Neuron (in vitro differentiated cells): Measurements from ENCODE around the gene TMEM62.

Source experiments
- H2AFZ ChIP-seq: one replicate; pipeline ENCODE4 v1.6.1; 2013; ENCODE audit warnings: low read depth, mild to moderate bottlenecking, inconsistent platforms, low read length, moderate library complexity
- H3K27me3 ChIP-seq: one replicate; pipeline ENCODE4 v1.6.1; 2013; ENCODE audit warnings: low read length; ENCODE audit not compliant: insufficient read depth
- H3K36me3 ChIP-seq: one replicate; pipeline ENCODE4 v1.6.1; 2013; ENCODE audit warnings: low read length; ENCODE audit not compliant: insufficient read depth
- H3K4me1 ChIP-seq: one replicate; pipeline ENCODE4 v1.6.1; 2013; ENCODE audit warnings: low read length; ENCODE audit not compliant: insufficient read depth
- H3K4me3 ChIP-seq: 2 replicates; pipeline ENCODE4 v1.5.1; 2013; ENCODE audit warnings: mild to moderate bottlenecking, low read length, moderate library complexity
- H3K9me3 ChIP-seq: one replicate; pipeline ENCODE4 v1.6.1; 2013; ENCODE audit warnings: low read length

TMEM62 gene

DNA sequence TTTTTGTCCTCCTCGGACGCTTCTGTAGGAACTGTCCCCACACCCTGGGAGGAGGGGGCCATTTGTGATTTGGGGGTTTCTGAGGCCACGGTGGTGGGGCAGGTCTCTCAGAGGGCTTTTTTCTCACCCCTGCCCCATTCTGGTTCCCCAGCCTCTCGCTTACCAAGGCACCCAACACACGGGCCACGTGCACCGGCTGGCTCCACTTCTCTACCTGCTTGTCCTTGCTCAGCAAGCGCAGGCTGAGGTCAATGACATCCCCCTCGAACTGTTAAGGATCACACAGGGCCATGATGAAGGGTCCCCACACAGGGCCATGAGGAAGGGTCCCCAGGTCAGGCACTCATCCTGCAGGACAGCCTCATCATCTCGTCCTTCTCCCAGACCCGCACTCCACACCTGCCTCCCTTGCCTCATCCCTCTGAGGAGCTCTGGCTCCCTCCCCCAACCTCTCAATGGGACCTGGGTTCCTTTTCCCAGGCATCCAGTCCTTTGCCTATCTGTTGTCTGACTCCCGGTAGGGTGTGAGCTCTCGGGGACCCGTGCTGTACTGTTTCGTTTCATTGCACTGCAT, 76.9 kb downstream of the TMEM62 start:
- Histone ChIP-seq H3K36me3 (no peaks in the 10 kb centered on the region), H3K4me3 (no peak overlapping the region), H3K4me1 (no peaks in the 10 kb centered on the region), H3K27me3 (peaks cover 20% of the 10 kb centered on the region), H3K9me3 (no peaks in the 10 kb centered on the region), H2AFZ (no peak overlapping the region)

DNA sequence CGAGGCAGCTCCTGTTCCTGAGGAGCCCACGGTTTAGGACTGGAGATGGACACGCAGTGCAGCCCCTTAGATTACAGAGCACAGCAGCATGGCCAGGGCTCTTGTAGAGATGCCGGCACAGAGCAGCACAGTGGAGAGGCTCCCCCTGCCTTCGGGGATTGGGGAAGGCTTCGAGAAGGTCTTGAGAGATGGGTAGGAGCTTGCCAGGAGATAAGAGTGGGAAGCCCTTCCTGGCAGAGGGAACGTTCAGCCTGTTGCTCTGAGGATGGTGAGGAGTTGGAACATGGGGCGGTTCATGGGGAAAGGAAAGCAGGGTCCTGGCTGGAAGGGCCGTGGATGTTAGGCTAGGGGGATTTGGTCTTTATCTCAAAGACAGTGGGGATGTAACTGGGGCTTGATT, 77.4 kb downstream of the TMEM62 start:
- no peaks in the 10 kb centered on the region for H3K36me3 ChIP-seq
- H3K4me3 ChIP-seq: no peak overlapping the region
- no peaks in the 10 kb centered on the region for H3K9me3 ChIP-seq
- H3K4me1 ChIP-seq: no peaks in the 10 kb centered on the region
- H2AFZ ChIP-seq: no peak overlapping the region
- peaks cover 20% of the 10 kb centered on the region for H3K27me3 ChIP-seq

DNA sequence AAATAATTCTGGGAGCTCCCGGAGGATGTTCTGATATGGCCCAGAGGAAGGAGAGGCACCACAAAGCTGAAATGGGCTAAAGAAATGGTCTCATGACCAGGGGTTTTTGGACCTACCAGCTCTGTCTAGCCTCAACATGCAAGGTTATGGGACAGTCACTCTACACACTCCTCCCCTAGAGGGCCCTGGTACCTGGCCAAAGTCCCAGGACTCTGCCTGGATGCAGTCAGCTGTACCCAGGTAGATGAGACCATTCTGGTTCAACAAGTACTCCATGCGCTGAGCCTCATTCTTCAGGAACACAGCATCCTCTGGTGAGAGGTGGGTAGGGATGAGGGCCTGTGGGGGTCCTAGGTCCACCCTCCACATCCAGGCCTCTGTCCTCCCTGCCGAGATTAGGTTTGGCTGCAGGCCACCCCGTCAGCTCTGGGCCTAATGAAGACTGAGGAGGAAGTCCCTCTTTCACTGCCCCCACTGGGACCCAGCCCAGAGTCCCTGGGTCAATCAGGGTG, 77.9 kb downstream of the TMEM62 start:
- peaks cover 20% of the 10 kb centered on the region for H3K27me3 ChIP-seq
- no peaks in the 10 kb centered on the region for H3K4me1 ChIP-seq
- H3K9me3 ChIP-seq: no peaks in the 10 kb centered on the region
- no peaks in the 10 kb centered on the region for H3K36me3 ChIP-seq
- H2AFZ ChIP-seq: no peak overlapping the region
- no peak overlapping the region for H3K4me3 ChIP-seq

GRCh38 chr15:43212299-43212698, 78.9 kb downstream of the TMEM62 start:
- Histone ChIP-seq H3K9me3 (no peaks in the 10 kb centered on the region), H3K36me3 (no peaks in the 10 kb centered on the region), H3K27me3 (peaks cover 20% of the 10 kb centered on the region), H3K4me1 (no peaks in the 10 kb centered on the region), H2AFZ (no peak overlapping the region), H3K4me3 (no peak overlapping the region)

GRCh38 chr15:43212951-43213350, 79.6 kb downstream of the TMEM62 start:
- Histone ChIP-seq H3K4me1 (no peaks in the 10 kb centered on the region), H3K9me3 (no peaks in the 10 kb centered on the region), H3K36me3 (no peaks in the 10 kb centered on the region), H2AFZ (no peak overlapping the region), H3K27me3 (peaks cover 20% of the 10 kb centered on the region), H3K4me3 (no peak overlapping the region)

DNA sequence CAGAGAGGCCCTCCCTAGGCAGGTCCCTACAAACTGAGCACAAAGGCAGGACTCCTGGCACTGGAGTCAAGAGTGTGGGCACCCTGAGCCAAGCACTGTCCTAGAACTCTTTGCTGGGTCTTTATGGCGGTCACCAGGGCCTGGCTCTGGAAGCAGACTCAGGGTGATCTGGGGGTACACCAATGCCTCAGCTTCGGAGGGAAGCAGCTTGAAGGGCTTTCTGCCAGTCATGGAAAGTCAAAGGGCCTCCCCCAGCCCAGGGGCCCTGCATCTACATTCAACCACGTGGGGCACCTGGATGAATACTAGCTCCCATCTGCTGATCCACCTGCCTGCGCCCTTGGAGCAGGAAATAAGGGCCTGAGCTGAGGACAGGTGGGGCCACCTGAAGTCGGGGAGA, 80.1 kb downstream of the TMEM62 start:
- Histone ChIP-seq H3K4me3 (no peak overlapping the region), H3K27me3 (peaks cover 16% of the 10 kb centered on the region), H3K9me3 (no peaks in the 10 kb centered on the region), H2AFZ (no peak overlapping the region), H3K4me1 (no peaks in the 10 kb centered on the region), H3K36me3 (no peaks in the 10 kb centered on the region)

DNA sequence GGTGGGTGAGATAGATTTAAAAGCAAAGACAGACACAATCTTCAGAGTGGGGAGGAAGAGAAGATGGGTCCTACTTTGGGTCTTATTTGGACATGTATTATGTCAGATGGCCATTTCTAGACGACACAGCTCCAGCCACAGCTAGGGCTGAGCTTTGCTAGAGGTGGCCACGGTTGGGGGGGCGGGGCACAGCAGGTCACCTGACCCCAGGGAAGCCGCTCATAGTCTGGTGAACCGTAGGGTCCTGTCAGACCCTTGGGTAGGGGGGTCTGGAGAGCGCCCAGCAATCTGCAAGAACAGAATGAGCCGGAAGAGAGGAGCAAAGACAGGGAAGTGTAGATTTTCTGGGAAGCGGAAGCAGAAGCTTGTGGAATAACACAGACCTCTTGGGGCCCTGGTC, 80.8 kb downstream of the TMEM62 start:
- Histone ChIP-seq H3K36me3 (no peaks in the 10 kb centered on the region), H3K4me1 (peaks cover 5% of the 10 kb centered on the region), H3K9me3 (no peaks in the 10 kb centered on the region), H3K27me3 (peaks cover 10% of the 10 kb centered on the region), H2AFZ (no peak overlapping the region), H3K4me3 (no peak overlapping the region)

GRCh38 chr15:43214592-43215295, 81.4 kb downstream of the TMEM62 start:
- Histone ChIP-seq H2AFZ (no peak overlapping the region), H3K9me3 (no peaks in the 10 kb centered on the region), H3K27me3 (peaks cover 5% of the 10 kb centered on the region), H3K36me3 (no peaks in the 10 kb centered on the region), H3K4me1 (peaks cover 5% of the 10 kb centered on the region), H3K4me3 (no peak overlapping the region)

GRCh38 chr15:43215961-43216360, 82.6 kb downstream of the TMEM62 start:
- Histone ChIP-seq H3K9me3 (no peaks in the 10 kb centered on the region), H3K4me3 (no peak overlapping the region), H3K4me1 (peaks cover 5% of the 10 kb centered on the region), H2AFZ (no peak overlapping the region), H3K36me3 (no peaks in the 10 kb centered on the region), H3K27me3 (no peaks in the 10 kb centered on the region)

- Histone ChIP-seq H3K27me3 (peaks cover 2% of the 10 kb centered on the region), H3K4me3 (no peak overlapping the region), H3K9me3 (no peaks in the 10 kb centered on the region), H2AFZ (no peak overlapping the region), H3K36me3 (no peaks in the 10 kb centered on the region), H3K4me1 (peaks cover 5% of the 10 kb centered on the region)
These were observed 85.7 kb downstream of the TMEM62 start for GRCh38 chr15:43218908-43219706.

DNA sequence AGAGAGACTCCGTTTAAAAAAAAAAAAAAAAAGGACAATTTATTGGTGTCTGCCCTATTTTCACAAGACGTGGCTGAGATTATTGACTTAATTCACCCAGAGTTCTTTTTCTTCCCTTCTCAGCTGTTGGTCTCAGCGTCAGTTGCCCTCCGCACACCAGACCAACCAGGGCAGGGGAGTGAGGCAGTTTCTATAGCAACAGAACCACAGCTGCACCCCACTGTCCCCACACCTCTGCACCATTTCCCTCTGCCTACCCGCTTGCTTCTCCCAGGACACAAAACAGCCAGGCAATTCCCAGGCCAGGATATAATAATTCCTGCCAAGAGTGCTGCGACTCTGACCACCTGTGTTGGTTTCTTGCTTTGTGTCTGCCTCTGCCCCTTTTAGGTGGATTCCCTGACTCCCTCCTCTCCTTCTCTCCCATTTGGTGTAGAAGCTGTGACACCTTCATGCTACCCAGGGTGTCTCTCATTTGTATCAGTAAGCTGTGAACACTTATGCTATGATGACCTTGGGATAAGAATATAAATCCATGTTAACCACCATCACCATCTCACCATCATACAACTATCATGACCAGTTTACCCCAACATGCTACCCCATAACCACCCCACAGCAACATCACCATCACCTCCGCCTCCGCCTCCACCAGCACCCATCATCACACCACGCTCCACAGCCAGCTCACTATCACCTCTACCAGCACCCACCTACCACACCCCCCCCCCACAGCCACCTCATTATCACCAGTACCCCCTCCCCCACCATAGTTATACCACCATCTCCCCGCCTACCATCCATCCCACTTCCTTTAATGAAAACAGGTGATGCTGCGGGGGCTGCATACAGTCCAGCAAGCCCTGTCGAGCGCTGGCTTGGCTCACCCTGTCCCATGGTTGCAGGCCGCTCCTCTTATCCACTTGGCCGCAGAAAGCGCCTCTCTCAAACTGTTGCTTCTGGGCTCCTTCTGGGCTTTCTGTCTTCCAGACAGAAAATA, 86.8 kb downstream of the TMEM62 start:
- Histone ChIP-seq H3K4me3 (no peak overlapping the region), H3K36me3 (no peaks in the 10 kb centered on the region), H3K27me3 (peaks cover 2% of the 10 kb centered on the region), H3K4me1 (peaks cover 5% of the 10 kb centered on the region), H3K9me3 (no peaks in the 10 kb centered on the region), H2AFZ (no peak overlapping the region)

- Histone ChIP-seq H3K4me3 (no peak within 1 kb of the TSS), H2AFZ (no peak within 1 kb of the TSS), H3K27me3 (peaks cover 2% of the 10 kb centered on the region)
These were observed 87.6 kb downstream of the TMEM62 start, which contains the start of gene EPB42 for GRCh38 chr15:43220991-43221403. Gene EPB42 (minus strand): TSS chr15:43221018. CDS start chr15:43220825, 193 bp downstream.

More at GRCh38 chr15:43220991-43221403, 87.6 kb downstream of the TMEM62 start, which contains the start of gene EPB42:
- peaks cover 5% of the 10 kb centered on the region for H3K4me1 ChIP-seq
- no peaks in the 10 kb centered on the region for H3K36me3 ChIP-seq
- H3K9me3 ChIP-seq: no peaks in the 10 kb centered on the region
